HTERT RPE-1 (cell line): ENCODE measurements around the gene HNRNPA1.
"Not testable (repeated sequence)": the region's sequence is repeated elsewhere in the genome, so short reads cannot be mapped to it uniquely, and the experiment has no call there.

Source experiments
- in situ Hi-C: fragments of 300-500 bp; cut with MboI; formaldehyde crosslinking; loops from 4 replicates; pipeline ENCODE4 v1.14.3; 2020; ENCODE audit warnings: low sequenced_read_pairs

HNRNPA1 gene

GRCh38 chr12:54280468-54281260, at the start of gene HNRNPA1:
TSS of gene HNRNPA1 (plus strand) at chr12:54280726. CDS start at chr12:54280808, 82 bp downstream.
- in situ Hi-C loops, result no loop called here

GRCh38 chr12:54231269-54231668, 49.3 kb upstream of the HNRNPA1 start:
- in situ Hi-C loops, result not testable (repeated sequence)

- in situ Hi-C loops, result no loop called here
Observed at GRCh38 chr12:54232790-54233189, 47.7 kb upstream of the HNRNPA1 start.

GRCh38 chr12:54238531-54238930, 42.0 kb upstream of the HNRNPA1 start:
- in situ Hi-C loops, result no loop called here

- in situ Hi-C loops, result no loop called here
Observed at GRCh38 chr12:54239620-54240019, 40.9 kb upstream of the HNRNPA1 start.

DNA sequence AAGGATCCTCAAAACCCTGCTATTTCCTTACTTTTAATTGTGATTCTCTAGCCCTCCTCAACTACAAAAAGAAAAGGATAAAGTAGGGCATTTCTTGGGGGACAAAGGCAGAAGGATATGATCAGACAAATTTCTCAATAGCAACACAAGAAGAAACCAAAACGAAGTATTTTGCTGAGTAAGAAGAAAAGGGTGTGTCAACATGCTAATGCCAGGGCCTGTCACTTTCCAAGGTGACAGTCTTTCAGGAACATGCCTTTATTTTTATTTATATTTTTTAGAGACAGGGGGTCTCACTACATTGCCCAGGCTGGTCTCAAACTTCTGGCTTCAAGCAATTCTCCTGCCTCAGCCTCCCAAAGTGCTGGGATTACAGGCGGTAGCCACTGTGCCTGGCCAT, 40.4 kb upstream of the HNRNPA1 start:
- in situ Hi-C loops, result no loop called here

DNA sequence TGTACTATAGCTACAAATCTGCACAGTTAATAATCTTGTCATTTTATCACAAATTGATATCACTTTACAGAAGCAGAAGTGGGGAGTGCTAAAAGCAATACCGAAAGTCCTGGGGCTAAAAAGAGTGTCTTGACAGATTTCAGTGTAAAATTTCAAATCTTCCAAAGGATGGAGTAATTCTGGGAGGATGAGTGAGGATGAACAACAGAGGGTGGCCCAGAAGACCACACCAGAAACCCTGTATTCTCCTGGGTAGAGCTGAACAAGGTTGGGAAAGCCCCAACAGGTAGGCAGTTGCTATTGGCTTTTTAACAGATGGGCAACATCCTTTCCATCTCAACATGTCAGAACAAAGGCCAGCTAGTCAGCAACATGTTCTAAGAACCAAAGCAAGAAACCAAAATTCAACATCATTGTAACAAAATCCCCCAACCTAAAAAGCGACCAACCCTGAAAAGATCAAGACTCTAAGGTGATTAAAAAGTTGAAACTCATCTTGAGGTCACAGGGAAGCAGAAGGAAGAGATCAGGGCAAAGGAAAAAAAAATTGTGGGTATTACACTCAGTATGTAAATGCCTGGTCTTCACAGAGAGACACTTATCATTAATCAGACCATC, 39.4 kb upstream of the HNRNPA1 start:
- in situ Hi-C loops, result no loop called here

GRCh38 chr12:54246011-54246641, 34.4 kb upstream of the HNRNPA1 start:
- in situ Hi-C loops, result no loop called here

DNA sequence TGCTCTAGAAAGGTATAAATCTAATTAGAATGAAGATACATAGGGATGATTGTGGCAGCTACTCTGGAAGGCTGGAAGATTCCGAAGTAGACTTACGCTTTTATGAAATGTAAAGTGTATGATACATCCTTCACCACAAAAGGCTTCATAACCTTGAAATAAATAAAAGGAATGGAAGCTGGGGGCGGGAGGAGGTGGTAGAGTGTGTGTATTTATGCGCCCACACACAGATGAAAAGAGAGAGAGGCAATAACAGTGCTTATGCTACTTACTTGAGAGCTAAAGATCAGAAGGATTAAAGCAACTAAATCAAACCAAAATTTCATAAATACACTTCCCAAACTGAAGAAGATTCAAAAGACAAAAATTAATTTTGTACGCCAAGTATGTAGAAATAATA, 31.0 kb upstream of the HNRNPA1 start:
- in situ Hi-C loops, result no loop called here

- in situ Hi-C loops, result no loop called here
Observed at GRCh38 chr12:54251667-54252284, 28.8 kb upstream of the HNRNPA1 start.

DNA sequence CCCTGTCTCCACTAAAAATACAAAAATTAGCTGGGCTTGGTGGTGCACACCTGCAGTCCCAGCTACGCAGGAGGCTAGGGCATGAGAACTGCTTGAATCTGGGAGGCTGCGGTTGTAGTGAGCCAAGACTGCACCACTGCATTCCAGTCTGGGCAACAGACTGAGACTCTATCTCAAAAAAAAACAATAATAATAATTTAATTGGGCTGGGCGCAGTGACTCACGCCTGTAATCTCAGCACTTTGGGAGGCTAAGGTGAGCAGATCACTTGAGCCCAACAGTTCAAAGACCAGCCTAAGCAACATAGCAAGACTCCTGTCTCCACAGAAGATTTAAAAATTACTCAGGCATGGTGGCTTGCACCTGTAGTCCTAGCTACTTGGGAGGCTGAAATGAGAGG, 27.3 kb upstream of the HNRNPA1 start:
- in situ Hi-C loops, result no loop called here

DNA sequence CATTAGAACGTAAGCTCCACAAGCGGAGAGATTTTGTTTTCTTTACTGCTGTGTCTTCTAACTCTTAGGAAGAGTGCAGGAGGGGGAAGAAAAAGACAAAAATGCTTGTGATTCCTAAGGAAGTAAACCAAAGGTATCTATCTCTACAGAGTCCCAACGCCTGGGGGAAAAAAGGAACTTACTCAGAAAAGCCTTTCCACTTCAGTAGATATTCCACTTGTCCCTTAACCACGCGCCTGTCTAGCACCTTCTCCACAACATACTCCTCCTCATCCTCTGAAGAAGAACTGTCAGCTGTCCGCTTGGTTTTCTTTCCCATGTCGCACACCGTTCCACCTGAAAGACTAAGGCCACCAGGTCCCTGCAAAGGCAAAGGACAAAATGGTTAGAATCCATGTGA, 23.2 kb upstream of the HNRNPA1 start:
- in situ Hi-C loops, result no loop called here

GRCh38 chr12:54258201-54258681, 22.3 kb upstream of the HNRNPA1 start:
- in situ Hi-C loops, result no loop called here

DNA sequence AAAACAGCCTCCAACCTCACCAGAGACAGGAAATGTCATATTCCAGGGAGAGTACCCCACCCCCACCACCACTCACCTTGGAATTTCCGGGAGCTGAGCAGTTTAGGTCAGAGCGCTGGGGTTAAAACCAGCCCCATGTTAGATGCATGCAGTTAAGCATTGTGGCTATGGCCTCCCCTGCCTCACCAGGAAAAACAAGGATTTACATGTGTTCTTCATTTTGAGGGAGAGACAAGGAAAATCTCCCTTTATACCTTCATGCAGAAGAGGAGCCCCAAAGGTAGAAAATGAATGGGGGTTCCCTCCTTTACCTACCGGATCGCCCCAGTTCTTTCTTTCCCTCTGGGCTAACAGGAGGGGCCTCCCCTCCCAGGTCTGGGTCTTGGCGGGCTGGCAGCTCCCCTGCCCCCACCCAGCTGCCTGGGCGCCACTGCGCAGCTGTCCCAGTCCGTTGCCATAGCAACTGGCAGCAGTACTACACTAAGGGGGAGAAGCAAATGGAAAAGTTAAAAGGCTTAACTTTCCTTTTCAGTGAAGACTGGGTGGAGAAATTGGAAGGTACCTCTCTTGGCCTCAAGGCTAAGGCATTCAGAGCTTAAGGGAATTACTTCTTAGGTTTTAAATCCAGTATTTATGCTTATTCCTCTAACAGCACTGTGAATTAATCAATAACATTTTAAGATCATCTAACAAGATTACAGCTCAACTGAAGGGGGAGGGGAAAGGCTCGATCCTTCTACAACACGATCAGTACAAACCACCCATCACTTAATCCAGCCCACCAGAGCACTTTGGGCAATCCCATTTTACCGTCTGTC, 21.1 kb upstream of the HNRNPA1 start:
- in situ Hi-C loops, result no loop called here

DNA sequence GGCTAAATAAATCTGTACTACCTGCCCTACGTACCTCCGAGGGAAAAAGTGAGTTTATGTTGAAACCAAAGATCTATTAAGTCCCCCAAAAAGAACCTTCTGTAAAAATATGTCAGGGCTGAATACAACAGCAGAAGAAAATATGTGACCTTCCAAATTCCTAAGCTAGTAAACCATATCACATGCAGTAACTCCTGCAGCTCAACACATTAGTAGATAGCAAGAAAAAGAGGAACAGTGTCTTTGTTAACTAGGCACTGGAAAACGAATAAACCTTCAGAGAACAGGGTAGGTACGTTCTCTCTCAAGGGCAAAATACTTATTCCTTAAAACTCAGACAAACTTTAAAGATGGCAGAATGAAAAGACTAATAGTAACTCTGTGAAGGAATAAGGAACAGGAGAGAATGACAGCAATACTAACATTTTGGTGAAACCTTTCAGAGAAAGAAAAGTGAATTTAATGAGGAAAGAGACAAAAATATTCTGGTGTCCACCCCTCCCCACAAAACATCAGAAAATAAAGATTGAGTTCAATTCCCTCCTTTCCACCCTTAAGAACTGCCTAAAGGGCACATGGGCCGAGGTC, 18.6 kb upstream of the HNRNPA1 start:
- in situ Hi-C loops, result no loop called here

GRCh38 chr12:54262403-54262925, 18.1 kb upstream of the HNRNPA1 start:
- in situ Hi-C loops, result no loop called here

DNA sequence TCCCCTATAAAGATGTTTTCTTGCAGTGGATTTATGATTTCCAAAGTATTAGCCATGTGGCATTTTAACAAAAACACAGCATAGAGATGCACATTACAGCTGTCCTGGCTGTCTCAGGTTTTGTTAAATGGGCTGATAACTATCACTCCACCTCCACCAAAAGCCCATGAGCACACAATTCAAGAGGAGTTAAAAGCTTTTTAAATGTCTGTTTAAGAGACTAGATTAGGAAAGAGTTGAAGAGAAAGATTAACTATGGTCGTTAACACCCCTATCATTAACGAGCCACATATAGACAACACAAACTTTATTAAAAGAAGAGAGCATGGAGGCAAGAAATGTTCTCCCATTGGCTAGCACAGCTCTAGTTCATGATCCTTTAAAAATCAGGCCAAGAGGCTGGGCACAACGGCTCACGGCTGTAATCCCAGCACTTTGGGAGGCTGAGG, 15.1 kb upstream of the HNRNPA1 start:
- in situ Hi-C loops, result no loop called here

DNA sequence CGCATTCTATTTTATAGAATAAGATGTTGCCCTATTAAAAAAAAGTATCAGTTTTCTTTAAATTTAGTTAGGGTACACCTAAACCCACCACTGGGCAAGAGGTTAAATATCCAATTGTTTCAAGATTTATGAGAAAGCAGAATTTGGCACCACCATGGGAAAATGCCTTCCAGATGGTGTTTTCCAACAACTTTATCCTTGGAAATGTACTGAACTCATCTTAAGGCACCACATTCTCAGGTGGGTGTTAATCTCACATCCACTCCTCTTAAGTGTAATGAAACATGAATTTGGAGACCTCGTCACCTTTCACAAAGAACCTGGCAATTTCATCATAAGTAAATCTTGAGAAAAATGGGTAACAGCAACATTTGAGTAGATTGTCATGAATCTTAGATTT, 13.7 kb upstream of the HNRNPA1 start:
- in situ Hi-C loops, result no loop called here

DNA sequence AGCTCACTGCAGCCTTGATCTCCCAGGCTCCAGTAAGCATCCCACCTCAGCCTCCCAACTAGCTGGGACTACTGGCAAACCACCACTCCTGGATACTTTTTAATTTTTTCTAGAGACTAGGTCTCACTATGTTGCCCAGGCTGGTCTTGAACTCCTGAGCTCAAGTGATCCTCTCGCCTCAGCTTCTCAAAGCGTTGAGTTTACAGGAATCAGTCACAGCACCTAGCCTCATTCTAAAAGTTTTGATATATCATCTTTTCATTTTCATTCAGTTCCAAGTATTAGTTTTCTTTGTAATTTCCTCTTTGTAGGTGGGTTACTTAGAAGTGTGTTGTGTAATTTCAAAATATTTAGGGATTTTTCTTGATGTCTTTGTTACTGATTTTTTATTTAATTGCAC, 10.2 kb upstream of the HNRNPA1 start:
- in situ Hi-C loops, result no loop called here

DNA sequence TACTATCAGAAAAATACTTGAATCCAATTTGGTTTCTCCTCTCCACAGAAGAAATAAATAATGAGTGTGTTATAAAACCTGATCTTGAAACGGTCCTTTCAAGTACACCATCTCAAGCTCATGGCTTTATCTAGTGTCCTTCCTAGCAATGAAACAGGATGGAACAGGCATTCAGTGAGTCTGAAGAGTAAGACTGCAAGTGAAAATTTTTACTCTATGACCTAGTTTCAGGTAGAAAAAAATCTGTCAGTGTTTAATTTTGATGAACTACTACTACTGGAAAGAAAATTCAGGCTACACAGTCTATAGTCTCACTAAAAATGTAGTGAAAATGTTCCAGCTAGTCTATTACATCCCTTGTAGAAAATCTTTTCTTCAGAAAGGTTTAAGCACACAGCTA, 8.3 kb upstream of the HNRNPA1 start:
- in situ Hi-C loops, result no loop called here
